HEK293T (cell line): ENCODE results near the gene APBA3.

Experiments used
- CTCF ChIA-PET: fragments of 350-600 bp; formaldehyde crosslinking; extraction: SDS; loops from one replicate; lab custom pipeline; 2021; ENCODE audit warnings: antibody characterized with exemption, inconsistent platforms; lab: Yijun Ruan, JAX
- POLR2A ChIA-PET: fragments of 350-600 bp; formaldehyde crosslinking; extraction: SDS; loops from one replicate; lab custom pipeline; 2020; ENCODE audit warnings: antibody characterized with exemption, inconsistent platforms; lab: Yijun Ruan, JAX
- DNase-seq: peaks from one replicate; pipeline ENCODE4 v3.0.0; 2012; ENCODE audit warnings: mixed read lengths; ENCODE audit errors: extremely low spot score
- ARNT ChIP-seq: fragments of 450-650 bp; IDR thresholded peaks from 2 replicates; pipeline ENCODE4 v1.6.1; 2017; ENCODE audit warnings: mild to moderate bottlenecking
- BHLHE40 ChIP-seq: fragments of 450-650 bp; IDR thresholded peaks from 2 replicates; pipeline ENCODE4 v1.6.1; 2016; ENCODE audit warnings: mild to moderate bottlenecking, moderate library complexity, borderline replicate concordance
- CTBP1 ChIP-seq: fragments of 450-650 bp; IDR thresholded peaks from 2 replicates; pipeline ENCODE4 v1.6.1; 2016; ENCODE audit warnings: borderline replicate concordance
- ELF4 ChIP-seq: fragments of 450-650 bp; IDR thresholded peaks from 2 replicates; pipeline ENCODE4 v1.6.1; 2017; ENCODE audit warnings: antibody characterized with exemption
- FOXA1 ChIP-seq: fragments of 450-650 bp; IDR thresholded peaks from 2 replicates; pipeline ENCODE4 v1.6.1; 2016; ENCODE audit warnings: mild to moderate bottlenecking
- FOXK2 ChIP-seq: fragments of 450-650 bp; IDR thresholded peaks from 2 replicates; pipeline ENCODE4 v1.6.1; 2016; ENCODE audit warnings: mild to moderate bottlenecking
- FOXM1 ChIP-seq: fragments of 450-650 bp; IDR thresholded peaks from 2 replicates; pipeline ENCODE4 v1.6.1; 2017; ENCODE audit warnings: mild to moderate bottlenecking, borderline replicate concordance
- HDGF ChIP-seq: fragments of 450-650 bp; IDR thresholded peaks from 2 replicates; pipeline ENCODE4 v1.6.1; 2017; ENCODE audit warnings: antibody characterized with exemption, borderline replicate concordance
- L3MBTL2 ChIP-seq: fragments of 450-650 bp; conservative IDR thresholded peaks from 2 replicates; pipeline ENCODE4 v1.6.1; 2016; ENCODE audit warnings: mild to moderate bottlenecking
- LEF1 ChIP-seq: fragments of 450-650 bp; IDR thresholded peaks from 2 replicates; pipeline ENCODE4 v1.6.1; 2017; ENCODE audit warnings: mild to moderate bottlenecking, borderline replicate concordance
- NFRKB ChIP-seq: fragments of 450-650 bp; IDR thresholded peaks from 2 replicates; pipeline ENCODE4 v1.6.1; 2016; ENCODE audit warnings: mild to moderate bottlenecking, moderate library complexity
- PKNOX1 ChIP-seq: fragments of 450-650 bp; IDR thresholded peaks from 2 replicates; pipeline ENCODE4 v1.6.1; 2016
- SP1 ChIP-seq: fragments of 450-650 bp; IDR thresholded peaks from 2 replicates; pipeline ENCODE4 v1.6.1; 2017
- SUZ12 ChIP-seq: fragments of 450-650 bp; IDR thresholded peaks from 2 replicates; pipeline ENCODE4 v1.6.1; 2016; ENCODE audit warnings: mild to moderate bottlenecking
- TARDBP ChIP-seq: fragments of 450-650 bp; IDR thresholded peaks from 2 replicates; pipeline ENCODE4 v1.6.1; 2016
- ZNF384 ChIP-seq: fragments of 450-650 bp; IDR thresholded peaks from 2 replicates; pipeline ENCODE4 v1.6.1; 2016

APBA3 gene

GRCh38 chr19:3801412-3802096, 40.1 kb upstream of the APBA3 start:
- ChIA-PET POLR2A (no interaction called here), CTCF (no interaction called here)
- no peak for DNase-seq
- TF ChIP-seq SUZ12 (no peak), FOXA1 (no peak), SP1 (no peak), HDGF (no peak), LEF1 (no peak), ZNF384 (no peak), FOXK2 (no peak), FOXM1 (no peak), L3MBTL2 (no peak), NFRKB (no peak), ARNT (no peak), PKNOX1 (no peak), TARDBP (no peak), CTBP1 (no peak), BHLHE40 (no peak), ELF4 (no peak)

GRCh38 chr19:3800996-3801395, 39.5 kb upstream of the APBA3 start:
- CTCF ChIA-PET, result no interaction called here

GRCh38 chr19:3798137-3798536, 36.6 kb upstream of the APBA3 start:
- TF ChIP-seq FOXA1 (no peak), HDGF (no peak), NFRKB (no peak), BHLHE40 (no peak), L3MBTL2 (no peak), LEF1 (no peak)
- ChIA-PET POLR2A (interaction anchor here (3.2 kb wide), 1 partner anchor 35 kb away, joined by 15 read pairs; the partner anchor contains the start of gene MRPL54), CTCF (no interaction called here)
- DNase-seq, result no peak

More at GRCh38 chr19:3800996-3801395, 39.5 kb upstream of the APBA3 start:
- DNase-seq, result no peak
- no peak for TF ChIP-seq LEF1
- no peak for TF ChIP-seq FOXM1
- no peak for TF ChIP-seq FOXK2
- no peak for TF ChIP-seq L3MBTL2
- no peak for TF ChIP-seq ARNT
- no peak for TF ChIP-seq BHLHE40
- TF ChIP-seq ZNF384, result no peak
- no peak for TF ChIP-seq HDGF
- TF ChIP-seq PKNOX1, result no peak
- no peak for TF ChIP-seq SP1
- no peak for TF ChIP-seq FOXA1
- no peak for TF ChIP-seq TARDBP
- TF ChIP-seq SUZ12, result no peak
- TF ChIP-seq NFRKB, result no peak
- no peak for TF ChIP-seq ELF4
- POLR2A ChIA-PET, result interaction anchor here (0.6 kb wide), 1 partner anchor 9 kb away, joined by 3 read pairs; no protein-coding TSS in a partner anchor

GRCh38 chr19:3796358-3796757, 34.9 kb upstream of the APBA3 start:
- no peak for DNase-seq
- CTCF ChIA-PET, result no interaction called here
- no peak for TF ChIP-seq CTBP1
- TF ChIP-seq LEF1, result no peak
- POLR2A ChIA-PET, result interaction anchor here (3.2 kb wide), 1 partner anchor 34 kb away, joined by 15 read pairs; the partner anchor contains the start of gene MRPL54

GRCh38 chr19:3793799-3794198, 32.3 kb upstream of the APBA3 start:
- no peak for DNase-seq
- CTCF ChIA-PET, result no interaction called here
- POLR2A ChIA-PET, result interaction anchor here (0.7 kb wide), 1 partner anchor 31 kb away, joined by 3 read pairs; the partner anchor contains the start of gene MRPL54
- TF ChIP-seq PKNOX1 (no peak), FOXA1 (no peak), L3MBTL2 (no peak), CTBP1 (no peak), BHLHE40 (no peak), SP1 (no peak)

- no peak for DNase-seq
- ChIA-PET POLR2A (no interaction called here), CTCF (interaction anchor here (0.6 kb wide), 1 partner anchor 8 kb away, joined by 7 read pairs; no protein-coding TSS in a partner anchor)
- no peak for TF ChIP-seq LEF1
- TF ChIP-seq ZNF384, result 0 out of 2 replicates have a peak, but pooled peaks have one; percentile 6
Observed at GRCh38 chr19:3792114-3792513, 30.6 kb upstream of the APBA3 start.

- CTCF ChIA-PET, result no interaction called here
- POLR2A ChIA-PET, result interaction anchor here (2.2 kb wide), 1 partner anchor 28 kb away, joined by 8 read pairs; the partner anchor contains the start of gene MRPL54
- TF ChIP-seq ELF4 (no peak), BHLHE40 (no peak), TARDBP (no peak), SP1 (no peak), ZNF384 (no peak), CTBP1 (no peak), SUZ12 (no peak), FOXM1 (no peak), FOXK2 (no peak), LEF1 (no peak), PKNOX1 (no peak), NFRKB (no peak), ARNT (no peak), HDGF (no peak)
- no peak for DNase-seq
Observed at GRCh38 chr19:3790941-3791340, 29.4 kb upstream of the APBA3 start.
